ENCODE data around the gene MEIS2. TPM values are rescaled to one million over a fixed set of nuclear protein-coding genes. Genes with fewer than 3 reads are reported as not detected.

Gene MEIS2
- total RNA-seq, 1 experiment from 2014 or later: 23.1 TPM

DNA sequence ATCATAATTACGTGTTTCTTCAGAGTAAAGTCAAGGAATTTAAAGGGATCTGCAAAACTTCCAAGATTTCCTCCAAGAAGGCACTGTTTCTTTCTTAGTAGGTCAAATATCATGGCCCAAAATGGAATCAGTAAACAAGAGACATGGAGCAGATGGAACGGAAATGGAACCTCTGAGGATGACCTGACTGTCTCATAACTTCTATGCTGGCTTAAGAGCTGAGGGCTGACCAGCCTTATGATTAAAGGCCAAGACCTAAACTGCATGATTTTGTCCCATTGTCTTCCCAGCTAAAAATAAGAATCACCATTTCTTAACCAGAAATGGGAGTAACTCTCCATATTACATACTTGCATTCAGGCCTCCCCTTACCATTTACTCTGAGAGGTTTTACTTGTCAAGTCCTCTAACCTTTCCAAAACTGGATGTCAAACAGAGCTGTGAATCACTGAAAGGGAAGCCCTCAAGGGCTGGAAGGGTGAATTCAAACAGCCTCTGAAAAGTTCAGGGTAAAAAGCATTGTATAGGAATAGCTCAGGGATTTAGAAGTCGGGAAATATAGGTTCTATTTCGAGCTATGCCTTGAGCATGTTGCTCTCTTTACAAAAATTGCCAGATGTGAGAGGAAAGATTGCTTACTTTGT is 103.7 kb downstream of the MEIS2 start:
- Mint-ChIP-seq H3K27ac (ENCODE audit: unreplicated experiment) (no peak overlapping the region), H3K4me3 (ENCODE audit: low read depth, unreplicated experiment) (no peak overlapping the region), H3K9me3 (ENCODE audit: low read depth, unreplicated experiment) (no peaks in the 10 kb centered on the region), H3K4me1 (ENCODE audit: low read depth, unreplicated experiment) (no peaks in the 10 kb centered on the region), H3K27me3 (ENCODE audit: unreplicated experiment) (no peaks in the 10 kb centered on the region), H3K36me3 (ENCODE audit: insufficient read depth, unreplicated experiment) (no peaks in the 10 kb centered on the region)
- intact Hi-C loops (cut with micrococcal nuclease; ENCODE audit: unreplicated experiment): no loop called here
- TF ChIP-seq, protein P1, sequence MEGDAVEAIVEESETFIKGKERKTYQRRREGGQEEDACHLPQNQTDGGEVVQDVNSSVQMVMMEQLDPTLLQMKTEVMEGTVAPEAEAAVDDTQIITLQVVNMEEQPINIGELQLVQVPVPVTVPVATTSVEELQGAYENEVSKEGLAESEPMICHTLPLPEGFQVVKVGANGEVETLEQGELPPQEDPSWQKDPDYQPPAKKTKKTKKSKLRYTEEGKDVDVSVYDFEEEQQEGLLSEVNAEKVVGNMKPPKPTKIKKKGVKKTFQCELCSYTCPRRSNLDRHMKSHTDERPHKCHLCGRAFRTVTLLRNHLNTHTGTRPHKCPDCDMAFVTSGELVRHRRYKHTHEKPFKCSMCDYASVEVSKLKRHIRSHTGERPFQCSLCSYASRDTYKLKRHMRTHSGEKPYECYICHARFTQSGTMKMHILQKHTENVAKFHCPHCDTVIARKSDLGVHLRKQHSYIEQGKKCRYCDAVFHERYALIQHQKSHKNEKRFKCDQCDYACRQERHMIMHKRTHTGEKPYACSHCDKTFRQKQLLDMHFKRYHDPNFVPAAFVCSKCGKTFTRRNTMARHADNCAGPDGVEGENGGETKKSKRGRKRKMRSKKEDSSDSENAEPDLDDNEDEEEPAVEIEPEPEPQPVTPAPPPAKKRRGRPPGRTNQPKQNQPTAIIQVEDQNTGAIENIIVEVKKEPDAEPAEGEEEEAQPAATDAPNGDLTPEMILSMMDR (IDR thresholded peaks at IDR 0.05; ENCODE audit: unreplicated experiment): no peak
- no TSS peak for BruUV-seq (replicated peaks)
- DNase-seq: no peak
- CTCF ChIA-PET: no interaction called here

GRCh38 chr15:36996121-36996520 is 104.2 kb downstream of the MEIS2 start:
- CTCF ChIA-PET: no interaction called here
- Mint-ChIP-seq H3K9me3 (ENCODE audit: low read depth, unreplicated experiment) (no peaks in the 10 kb centered on the region), H3K36me3 (ENCODE audit: insufficient read depth, unreplicated experiment) (no peaks in the 10 kb centered on the region), H3K4me3 (ENCODE audit: low read depth, unreplicated experiment) (no peak overlapping the region), H3K27ac (ENCODE audit: unreplicated experiment) (no peak overlapping the region), H3K27me3 (ENCODE audit: unreplicated experiment) (no peaks in the 10 kb centered on the region), H3K4me1 (ENCODE audit: low read depth, unreplicated experiment) (no peaks in the 10 kb centered on the region)
- intact Hi-C loops (cut with micrococcal nuclease; ENCODE audit: unreplicated experiment): no loop called here
- no peak for DNase-seq
- no TSS peak for BruUV-seq (replicated peaks)
- TF ChIP-seq, protein P1 (IDR thresholded peaks at IDR 0.05; ENCODE audit: unreplicated experiment): no peak

GRCh38 chr15:36994790-36995189 is 105.6 kb downstream of the MEIS2 start:
- no TSS peak for BruUV-seq (replicated peaks)
- no peaks in the 10 kb centered on the region for H3K27me3 Mint-ChIP-seq (ENCODE audit: unreplicated experiment)
- H3K36me3 Mint-ChIP-seq (ENCODE audit: insufficient read depth, unreplicated experiment): no peaks in the 10 kb centered on the region
- H3K9me3 Mint-ChIP-seq (ENCODE audit: low read depth, unreplicated experiment): no peaks in the 10 kb centered on the region
- H3K4me3 Mint-ChIP-seq (ENCODE audit: low read depth, unreplicated experiment): no peak overlapping the region
- H3K4me1 Mint-ChIP-seq (ENCODE audit: low read depth, unreplicated experiment): no peaks in the 10 kb centered on the region
- intact Hi-C loops (cut with micrococcal nuclease; ENCODE audit: unreplicated experiment): no loop called here
- CTCF ChIA-PET: no interaction called here
- H3K27ac Mint-ChIP-seq (ENCODE audit: unreplicated experiment): no peak overlapping the region
- DNase-seq: no peak
- TF ChIP-seq, protein P1 (IDR thresholded peaks at IDR 0.05; ENCODE audit: unreplicated experiment): no peak

GRCh38 chr15:36992454-36992853 is 107.9 kb downstream of the MEIS2 start:
- no peak overlapping the region for H3K4me3 Mint-ChIP-seq (ENCODE audit: low read depth, unreplicated experiment)
- H3K27me3 Mint-ChIP-seq (ENCODE audit: unreplicated experiment): no peaks in the 10 kb centered on the region
- intact Hi-C loops (cut with micrococcal nuclease; ENCODE audit: unreplicated experiment): no loop called here
- DNase-seq: no peak
- no TSS peak for BruUV-seq (replicated peaks)
- H3K36me3 Mint-ChIP-seq (ENCODE audit: insufficient read depth, unreplicated experiment): no peaks in the 10 kb centered on the region
- TF ChIP-seq, protein P1 (IDR thresholded peaks at IDR 0.05; ENCODE audit: unreplicated experiment): no peak
- CTCF ChIA-PET: no interaction called here
- H3K4me1 Mint-ChIP-seq (ENCODE audit: low read depth, unreplicated experiment): no peaks in the 10 kb centered on the region
- H3K9me3 Mint-ChIP-seq (ENCODE audit: low read depth, unreplicated experiment): no peaks in the 10 kb centered on the region
- H3K27ac Mint-ChIP-seq (ENCODE audit: unreplicated experiment): no peak overlapping the region

Measured in Calu3 (cell line).